Suppressor macrophage treated with lipopolysaccharide for 1 hour (primary cell): ENCODE measurements around the gene RPS6KA4.

Source experiments
- DNase-seq, 3 donors: peaks; one replicate each; pipeline ENCODE4 v3.0.0-alpha.2; 2020 to 2022

The RPS6KA4 gene

DNA sequence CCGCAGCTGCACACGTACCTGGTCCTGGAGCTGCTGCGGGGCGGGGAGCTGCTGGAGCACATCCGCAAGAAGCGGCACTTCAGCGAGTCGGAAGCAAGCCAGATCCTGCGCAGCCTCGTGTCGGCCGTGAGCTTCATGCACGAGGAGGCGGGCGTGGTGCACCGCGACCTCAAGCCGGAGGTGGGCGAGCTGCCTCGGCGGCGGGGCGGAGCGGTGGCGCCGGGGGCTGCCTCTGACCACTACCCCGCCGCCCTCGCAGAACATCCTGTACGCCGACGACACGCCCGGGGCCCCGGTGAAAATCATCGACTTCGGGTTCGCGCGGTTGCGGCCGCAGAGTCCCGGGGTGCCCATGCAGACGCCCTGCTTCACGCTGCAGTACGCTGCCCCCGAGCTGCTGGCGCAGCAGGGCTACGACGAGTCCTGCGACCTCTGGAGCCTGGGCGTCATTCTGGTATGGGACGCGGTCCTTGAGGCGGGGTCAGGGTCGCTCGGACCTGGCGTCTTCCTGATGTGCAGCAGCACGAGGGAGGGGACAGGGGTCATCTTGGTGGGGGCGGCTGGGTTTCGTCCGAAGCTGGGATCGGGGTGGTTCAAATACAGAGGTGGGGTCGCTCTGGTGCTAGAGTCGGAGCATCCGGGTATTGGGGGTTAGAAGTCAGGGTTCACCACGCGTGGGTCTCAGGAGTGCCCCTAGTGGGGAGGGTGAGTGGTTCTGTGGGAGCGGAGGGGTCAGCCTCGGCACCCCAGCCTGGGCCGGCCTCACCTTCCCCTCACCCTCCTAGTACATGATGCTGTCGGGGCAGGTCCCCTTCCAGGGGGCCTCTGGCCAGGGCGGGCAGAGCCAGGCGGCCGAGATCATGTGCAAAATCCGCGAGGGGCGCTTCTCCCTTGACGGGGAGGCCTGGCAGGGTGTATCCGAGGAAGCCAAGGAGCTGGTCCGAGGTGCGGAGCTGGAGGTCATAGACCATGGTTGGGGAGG, 10.8 kb downstream of the RPS6KA4 start:
- DNase-seq = no peak

DNA sequence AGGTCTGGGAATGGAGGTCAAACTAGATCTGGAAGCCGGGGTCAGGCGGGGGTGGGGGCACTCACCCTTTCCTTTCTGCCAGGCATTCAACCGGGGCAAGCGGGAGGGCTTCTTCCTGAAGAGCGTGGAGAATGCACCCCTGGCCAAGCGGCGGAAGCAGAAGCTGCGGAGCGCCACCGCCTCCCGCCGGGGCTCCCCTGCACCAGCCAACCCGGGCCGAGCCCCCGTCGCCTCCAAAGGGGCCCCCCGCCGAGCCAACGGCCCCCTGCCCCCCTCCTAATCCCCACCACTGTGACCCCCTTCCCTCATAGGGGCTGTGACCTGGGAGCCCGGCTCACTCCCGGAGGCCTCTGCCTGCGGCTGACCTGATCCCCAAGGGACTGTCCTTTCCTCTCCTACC, 12.2 kb downstream of the RPS6KA4 start:
- no peak for DNase-seq

- no peak for DNase-seq
Observed at GRCh38 chr11:64372021-64372420, 13.1 kb downstream of the RPS6KA4 start.

DNA sequence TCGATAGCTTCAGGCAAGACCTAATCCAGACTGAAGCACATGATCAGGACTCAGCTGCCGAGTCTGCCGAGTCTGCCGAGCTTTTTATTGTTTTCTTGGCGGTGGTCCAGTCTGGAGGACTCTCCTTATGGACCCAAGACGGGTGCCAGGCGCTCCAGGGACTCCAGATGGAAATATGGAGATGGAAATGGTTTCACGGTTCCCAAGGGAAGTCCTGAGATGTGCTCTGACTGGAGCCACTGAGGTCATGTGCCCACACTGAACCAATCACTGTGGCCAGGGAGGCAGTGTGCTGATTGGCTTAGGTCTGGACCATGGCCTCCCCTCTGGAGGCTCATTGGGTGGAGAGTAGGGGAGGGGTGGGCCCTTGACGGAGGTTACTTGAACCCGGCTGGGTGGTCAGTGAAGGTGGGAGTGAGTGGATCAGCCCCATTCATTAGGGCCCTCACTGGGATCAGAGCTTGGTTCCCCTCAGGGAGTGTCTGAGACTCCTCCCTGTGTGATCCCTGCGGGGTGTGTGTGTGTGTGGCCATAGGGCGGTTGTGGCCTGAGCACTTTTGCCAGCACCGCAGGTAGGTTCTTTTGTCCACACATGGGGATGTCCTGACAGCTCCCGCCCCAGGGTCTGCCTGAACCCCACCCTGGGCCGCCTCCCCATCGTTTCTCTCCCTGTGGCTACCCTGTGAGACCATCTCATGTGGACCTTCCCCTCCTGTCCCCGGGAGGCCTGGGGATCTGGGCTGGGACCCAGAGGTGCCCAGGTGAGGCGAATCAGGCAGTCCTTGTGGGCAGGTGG, 14.0 kb downstream of the RPS6KA4 start:
- DNase-seq = no peak

DNA sequence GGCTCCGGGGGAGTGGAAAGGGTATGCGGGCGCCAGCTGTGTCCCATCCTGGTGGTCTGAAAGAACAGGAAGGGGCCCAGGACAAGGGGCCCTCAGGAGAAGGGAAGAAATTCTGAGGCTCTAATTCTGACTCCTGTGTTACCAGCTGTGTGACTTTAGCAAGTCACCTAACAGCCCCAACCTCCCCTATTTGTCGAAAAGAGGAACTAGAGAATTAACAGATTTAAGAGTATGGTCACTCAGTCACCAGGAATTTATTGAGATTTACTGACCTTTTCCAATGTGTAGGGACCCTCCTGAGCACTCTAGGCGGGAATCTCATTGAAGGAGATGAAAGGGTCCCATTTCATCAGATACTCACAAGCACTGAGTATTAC, 14.6 kb downstream of the RPS6KA4 start:
- peak in 1 of 3 donors; percentile 40 for DNase-seq

DNA sequence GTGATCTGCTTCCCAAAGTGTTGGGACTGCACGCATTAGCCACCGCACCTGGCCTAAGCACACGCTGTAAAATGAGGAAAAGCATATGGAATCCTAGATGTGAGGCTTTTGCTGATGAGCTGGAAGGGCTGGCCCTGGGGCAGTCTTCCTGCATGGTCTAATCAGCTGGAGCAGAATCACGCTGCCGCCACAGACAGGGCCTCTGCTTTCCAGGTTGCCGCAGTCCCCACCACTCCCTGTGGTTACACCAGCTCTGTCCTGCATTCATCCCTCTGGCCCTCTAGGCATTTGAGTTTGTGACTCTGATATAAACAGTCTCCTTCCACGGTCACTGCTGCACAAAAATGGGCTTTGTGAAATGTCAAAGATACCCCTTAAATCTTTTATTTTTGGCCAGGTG, 17.1 kb downstream of the RPS6KA4 start:
- DNase-seq = no peak

GRCh38 chr11:64378335-64378880, 19.4 kb downstream of the RPS6KA4 start:
- no peak for DNase-seq

GRCh38 chr11:64379160-64379559, 20.2 kb downstream of the RPS6KA4 start:
- no peak for DNase-seq

GRCh38 chr11:64379817-64380709, 21.1 kb downstream of the RPS6KA4 start:
- no peak for DNase-seq

GRCh38 chr11:64381350-64381749, 22.4 kb downstream of the RPS6KA4 start:
- DNase-seq = no peak

DNA sequence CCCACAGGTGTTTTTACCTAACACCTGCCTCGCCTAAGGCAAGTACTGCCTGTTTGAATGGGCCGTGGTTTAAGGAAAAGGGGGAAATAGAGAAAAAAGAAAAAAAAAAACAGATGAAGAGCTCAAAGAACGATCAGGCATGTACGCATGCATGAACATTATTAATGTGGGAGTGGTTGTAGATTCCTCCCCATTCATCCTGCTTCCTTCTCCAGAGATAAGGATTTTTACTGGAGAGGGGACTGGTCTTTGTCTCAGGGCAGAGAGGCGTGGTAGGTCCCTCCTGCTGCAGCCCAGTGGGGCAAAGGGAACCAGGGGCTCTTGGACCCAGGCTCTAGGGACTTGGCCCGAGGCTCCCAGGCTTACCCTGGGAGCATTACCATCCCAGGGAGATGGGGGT, 23.1 kb downstream of the RPS6KA4 start:
- no peak for DNase-seq

DNA sequence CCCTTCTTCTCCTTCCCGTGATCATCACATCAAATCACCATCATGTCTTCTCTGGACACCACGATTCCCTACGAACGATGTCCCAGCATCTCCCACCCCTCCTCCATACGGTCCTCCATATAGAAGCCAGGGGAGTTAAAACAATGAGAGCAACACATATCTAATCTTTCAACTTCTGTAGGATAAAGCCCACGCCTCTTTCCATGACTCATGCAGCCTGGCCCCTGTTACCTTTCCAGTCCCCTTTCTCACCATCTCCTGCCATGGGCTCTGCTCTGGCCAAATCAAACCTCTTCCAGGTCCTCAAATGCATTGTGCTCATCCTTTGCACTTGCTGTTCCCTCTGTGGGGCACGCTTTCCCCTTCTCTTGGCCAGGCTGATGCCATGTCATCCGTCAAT, 23.6 kb downstream of the RPS6KA4 start:
- no peak for DNase-seq

- no peak for DNase-seq
Observed at GRCh38 chr11:64383580-64383979, 24.6 kb downstream of the RPS6KA4 start.

- DNase-seq = no peak
Observed at GRCh38 chr11:64384028-64384737, 25.2 kb downstream of the RPS6KA4 start.

GRCh38 chr11:64384981-64385944, 26.3 kb downstream of the RPS6KA4 start:
- peak; percentile 80 to 90 (median 88) for DNase-seq

- peak in 2 of 3 donors; percentile 42 to 51 for DNase-seq
Observed at GRCh38 chr11:64385945-64386704, 27.2 kb downstream of the RPS6KA4 start.

DNA sequence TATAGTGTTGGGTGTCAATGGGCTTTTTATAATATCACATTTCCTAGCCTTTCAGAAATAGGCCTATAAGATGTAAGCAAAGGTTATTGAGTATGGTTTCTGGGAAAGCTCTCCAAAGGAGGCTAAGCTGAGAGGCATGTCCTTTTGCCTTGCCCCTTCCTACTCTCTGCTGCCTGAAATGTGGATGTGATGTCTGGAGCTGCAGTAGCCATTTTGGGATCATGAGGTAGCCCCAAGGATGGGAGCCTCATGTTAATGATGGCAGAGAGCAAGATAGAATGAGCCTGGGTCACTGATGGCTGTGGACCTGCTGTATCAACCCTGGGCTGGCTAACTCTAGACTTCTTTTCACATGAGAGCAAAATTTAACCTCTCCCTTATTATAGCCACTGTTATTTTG, 29.0 kb downstream of the RPS6KA4 start:
- DNase-seq = no peak

GRCh38 chr11:64388894-64389293, 29.9 kb downstream of the RPS6KA4 start:
- DNase-seq = no peak

DNA sequence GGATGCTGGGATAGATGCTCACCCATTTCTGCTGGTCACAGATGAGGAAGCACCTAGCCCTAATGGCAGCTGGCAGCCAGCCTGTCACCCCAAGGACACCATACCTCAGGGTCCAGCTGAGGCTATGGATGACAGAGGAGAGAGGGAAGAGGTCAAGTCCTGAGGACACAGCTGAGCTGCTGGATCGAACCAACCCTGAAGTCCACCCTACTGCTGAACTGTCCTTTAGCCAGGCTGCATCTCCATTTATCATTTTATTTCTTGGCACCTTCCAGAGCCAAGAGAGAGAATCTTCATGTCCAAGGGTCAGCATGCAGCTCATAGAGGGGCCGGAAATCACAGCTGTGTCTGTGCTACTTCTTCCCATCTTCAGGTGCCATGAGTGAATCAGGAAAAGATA, 30.9 kb downstream of the RPS6KA4 start:
- DNase-seq = no peak

DNA sequence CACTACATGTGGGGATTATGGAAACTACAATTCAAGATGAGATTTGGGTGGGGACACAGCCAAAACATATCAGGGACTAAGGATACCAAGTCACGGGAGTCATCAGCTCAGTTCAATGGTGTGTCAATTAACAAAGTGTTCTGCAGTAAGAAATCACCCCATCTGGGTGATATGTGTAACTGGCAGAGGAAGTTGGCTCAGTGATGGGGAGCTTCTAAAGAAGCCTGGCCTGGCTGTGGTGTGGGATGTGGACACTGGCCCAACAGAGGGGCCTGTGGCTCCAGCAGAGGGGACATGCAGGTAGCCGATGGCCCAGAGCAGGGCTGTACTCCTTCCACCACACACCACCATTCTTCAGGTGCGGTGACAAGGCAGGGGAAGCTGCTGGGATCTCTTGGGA, 31.6 kb downstream of the RPS6KA4 start:
- peak in 1 of 3 donors; percentile 27 for DNase-seq
